Skeletal muscle satellite cell (primary cell): ENCODE results near the gene MS4A5.
"Not testable (repeated sequence)": the region's sequence is repeated elsewhere in the genome, so short reads cannot be mapped to it uniquely, and the experiment has no call there.

Experiments
- H3K27me3 ChIP-seq: 2 replicates; pipeline ENCODE4 v1.7.0; 2013; ENCODE audit warnings: low read length; ENCODE audit not compliant: control insufficient read depth, insufficient read depth
- H3K36me3 ChIP-seq: 2 replicates; pipeline ENCODE4 v1.7.0; 2013; ENCODE audit warnings: mild to moderate bottlenecking, control low read depth, low read length; ENCODE audit not compliant: insufficient read depth
- H3K4me1 ChIP-seq: 2 replicates; pipeline ENCODE4 v1.7.0; 2013; ENCODE audit warnings: low read length; ENCODE audit not compliant: control insufficient read depth, insufficient read depth
- H3K4me2 ChIP-seq: 2 replicates; pipeline ENCODE4 v1.7.0; 2013; ENCODE audit warnings: mild to moderate bottlenecking, low read length
- H3K4me3 ChIP-seq: 2 replicates; pipeline ENCODE4 v1.7.0; 2013; ENCODE audit warnings: low read length
- H3K9ac ChIP-seq: 2 replicates; pipeline ENCODE4 v1.7.0; 2013; ENCODE audit warnings: mild to moderate bottlenecking, low read depth, low read length, moderate library complexity
- H3K9me3 ChIP-seq: replicated peaks from 2 replicates; pipeline ENCODE4 v1.7.0; 2013; ENCODE audit warnings: mild to moderate bottlenecking, control low read depth, low read length

The MS4A5 gene

GRCh38 chr11:60433401-60433800, 4.0 kb downstream of the MS4A5 start:
- Histone ChIP-seq H3K4me2 (no peak overlapping the region), H3K9ac (no peak overlapping the region), H3K4me3 (no peak overlapping the region), H3K9me3 (peaks cover 2% of the 10 kb centered on the region), H3K36me3 (no peaks in the 10 kb centered on the region), H3K4me1 (no peaks in the 10 kb centered on the region), H3K27me3 (no peaks in the 10 kb centered on the region)

GRCh38 chr11:60447070-60447469, 17.7 kb downstream of the MS4A5 start:
- Histone ChIP-seq H3K27me3 (no peaks in the 10 kb centered on the region), H3K4me3 (no peak overlapping the region), H3K4me2 (no peak overlapping the region), H3K4me1 (no peaks in the 10 kb centered on the region), H3K9ac (no peak overlapping the region), H3K9me3 (no peaks in the 10 kb centered on the region), H3K36me3 (no peaks in the 10 kb centered on the region)

- Histone ChIP-seq H3K9me3 (no peaks in the 10 kb centered on the region), H3K4me1 (no peaks in the 10 kb centered on the region), H3K27me3 (no peaks in the 10 kb centered on the region), H3K9ac (no peak overlapping the region), H3K4me2 (no peak overlapping the region), H3K4me3 (no peak overlapping the region), H3K36me3 (no peaks in the 10 kb centered on the region)
Observed at GRCh38 chr11:60447846-60448245, 18.5 kb downstream of the MS4A5 start.

GRCh38 chr11:60451185-60451584, 21.8 kb downstream of the MS4A5 start:
- H3K27me3 ChIP-seq, H3K9ac ChIP-seq, H3K9me3 ChIP-seq, H3K4me1 ChIP-seq, H3K4me3 ChIP-seq, H3K36me3 ChIP-seq, H3K4me2 ChIP-seq: not testable (repeated sequence)

GRCh38 chr11:60454212-60454611, 24.8 kb downstream of the MS4A5 start:
- Histone ChIP-seq H3K4me1 (no peaks in the 10 kb centered on the region), H3K4me3 (no peak overlapping the region), H3K4me2 (no peak overlapping the region), H3K9ac (no peak overlapping the region), H3K9me3 (peaks cover 5% of the 10 kb centered on the region), H3K36me3 (no peaks in the 10 kb centered on the region), H3K27me3 (no peaks in the 10 kb centered on the region)

GRCh38 chr11:60455531-60456042, 26.2 kb downstream of the MS4A5 start, which contains the start of gene MS4A1:
MS4A1 (plus strand) TSS chr11:60455847; CDS start chr11:60462375, 6,528 bp downstream.
- Histone ChIP-seq H3K9ac (no peak within 1 kb of the TSS), H3K9me3 (peaks cover 10% of the 10 kb centered on the region)

GRCh38 chr11:60457576-60457975, 28.2 kb downstream of the MS4A5 start:
- no peak overlapping the region for H3K9ac ChIP-seq
- H3K4me1 ChIP-seq: no peaks in the 10 kb centered on the region
- H3K4me2 ChIP-seq: no peak overlapping the region
- H3K4me3 ChIP-seq: no peak overlapping the region
- H3K27me3 ChIP-seq: no peaks in the 10 kb centered on the region
- peaks cover 14% of the 10 kb centered on the region for H3K9me3 ChIP-seq
- no peaks in the 10 kb centered on the region for H3K36me3 ChIP-seq

More at GRCh38 chr11:60455531-60456042, 26.2 kb downstream of the MS4A5 start, which contains the start of gene MS4A1:
- Histone ChIP-seq H3K4me1 (no peaks in the 10 kb centered on the region), H3K4me3 (no peak within 1 kb of the TSS), H3K27me3 (no peaks in the 10 kb centered on the region), H3K4me2 (no peak within 1 kb of the TSS), H3K36me3 (no peaks in the 10 kb centered on the region)

GRCh38 chr11:60459345-60459744, 30.0 kb downstream of the MS4A5 start:
- no peak overlapping the region for H3K9ac ChIP-seq
- no peak overlapping the region for H3K4me2 ChIP-seq
- no peak overlapping the region for H3K4me3 ChIP-seq
- H3K36me3 ChIP-seq: no peaks in the 10 kb centered on the region
- peaks cover 14% of the 10 kb centered on the region for H3K9me3 ChIP-seq
- H3K27me3 ChIP-seq: no peaks in the 10 kb centered on the region
- no peaks in the 10 kb centered on the region for H3K4me1 ChIP-seq

- Histone ChIP-seq H3K4me1 (no peaks in the 10 kb centered on the region), H3K4me3 (no peak overlapping the region), H3K9me3 (no peaks in the 10 kb centered on the region), H3K36me3 (no peaks in the 10 kb centered on the region), H3K4me2 (no peak overlapping the region), H3K27me3 (no peaks in the 10 kb centered on the region), H3K9ac (no peak overlapping the region)
Observed at GRCh38 chr11:60468829-60469228, 39.5 kb downstream of the MS4A5 start.

- Histone ChIP-seq H3K9me3 (no peaks in the 10 kb centered on the region), H3K9ac (no peak overlapping the region), H3K4me3 (no peak overlapping the region), H3K4me2 (no peak overlapping the region), H3K36me3 (no peaks in the 10 kb centered on the region), H3K27me3 (no peaks in the 10 kb centered on the region), H3K4me1 (no peaks in the 10 kb centered on the region)
Observed at GRCh38 chr11:60469723-60470122, 40.4 kb downstream of the MS4A5 start.

- H3K9ac ChIP-seq: no peak overlapping the region
- H3K4me1 ChIP-seq: no peaks in the 10 kb centered on the region
- no peak overlapping the region for H3K4me3 ChIP-seq
- H3K4me2 ChIP-seq: no peak overlapping the region
- no peaks in the 10 kb centered on the region for H3K27me3 ChIP-seq
- no peaks in the 10 kb centered on the region for H3K9me3 ChIP-seq
- no peaks in the 10 kb centered on the region for H3K36me3 ChIP-seq
Observed at GRCh38 chr11:60477035-60477445, 47.7 kb downstream of the MS4A5 start.

- H3K27me3 ChIP-seq: no peaks in the 10 kb centered on the region
- H3K9me3 ChIP-seq: peaks cover 5% of the 10 kb centered on the region
- H3K4me3 ChIP-seq: no peak overlapping the region
- no peaks in the 10 kb centered on the region for H3K4me1 ChIP-seq
- H3K36me3 ChIP-seq: no peaks in the 10 kb centered on the region
- no peak overlapping the region for H3K9ac ChIP-seq
- no peak overlapping the region for H3K4me2 ChIP-seq
Observed at GRCh38 chr11:60482361-60482760, 53.0 kb downstream of the MS4A5 start.
